Measurements from ENCODE around the gene DDX25.

DNA sequence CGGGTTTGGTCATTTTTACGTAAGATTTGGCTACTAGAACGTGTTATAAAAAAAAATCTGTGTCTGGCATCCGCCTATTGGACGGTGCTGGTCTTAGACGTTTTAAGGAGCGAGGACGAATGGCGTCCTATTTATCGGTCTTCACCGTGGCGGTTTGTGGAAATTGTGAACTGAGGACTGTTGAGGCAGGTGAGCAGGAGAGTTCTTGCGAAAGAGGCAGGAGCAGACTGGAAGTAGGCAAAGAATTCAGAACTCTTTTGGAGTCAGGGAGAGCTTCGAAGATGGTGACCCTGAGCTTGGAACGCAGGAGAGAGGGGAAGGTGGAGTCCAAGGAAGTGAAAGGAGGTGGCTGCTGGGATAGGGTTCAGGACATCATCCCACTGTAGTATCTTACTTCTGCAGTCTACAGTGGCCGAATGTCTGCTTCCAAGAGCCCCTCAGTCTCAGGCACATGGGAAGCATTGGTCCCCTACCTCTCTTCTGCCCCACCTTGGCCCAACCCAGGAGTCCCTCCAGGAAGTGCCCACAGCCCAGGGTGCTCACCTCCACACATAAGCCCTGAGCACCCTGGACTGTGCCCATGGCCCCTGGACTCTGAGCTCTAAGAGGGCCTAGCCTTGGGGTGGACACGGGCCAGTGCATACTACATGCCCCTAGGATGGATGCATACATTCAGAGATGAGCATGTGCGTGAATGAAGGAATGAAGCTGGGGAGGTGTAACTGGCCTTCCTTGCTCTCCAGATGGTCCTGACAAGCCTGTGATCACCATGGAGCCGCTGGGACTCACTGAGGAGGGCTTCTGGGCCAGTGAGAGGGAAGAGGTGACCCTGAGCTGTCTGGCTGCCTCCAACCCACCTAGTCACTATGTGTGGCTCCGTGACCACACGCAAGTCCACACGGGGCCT lies 45.2 kb downstream of the DDX25 start:
- no peak for TF ChIP-seq CTCF (IDR thresholded peaks at IDR 0.05)
- TF ChIP-seq POLR2A (IDR thresholded peaks at IDR 0.05) = no peak
- no peak for TF ChIP-seq POLR2AphosphoS5 (IDR thresholded peaks at IDR 0.05)
- no peak for TF ChIP-seq EP300 (IDR thresholded peaks at IDR 0.05)

Measured in gastroesophageal sphincter (tissue), 3 donors.